Dermis microvascular lymphatic vessel endothelial cell (primary cell): ENCODE results near the gene IFT172. TPM values are rescaled to one million over a fixed set of nuclear protein-coding genes. Genes with fewer than 3 reads are reported as not detected.
"Not testable (repeated sequence)": the region's sequence is repeated elsewhere in the genome, so short reads cannot be mapped to it uniquely, and the experiment has no call there.

Experiments used
- DNase-seq, 2 donors: peaks; one replicate each; pipeline versions ENCODE4 v3.0.0 to v3.0.0-alpha.2; 2010; ENCODE audit warnings: low read depth in 2 of 2
- total RNA-seq: library from RNA; depleted of rRNA; stranded (reverse); fragments of >200 nt; gene quantifications from 2 replicates; pipeline ENCODE4 v1.2.1, GENCODE V29; 2014

IFT172 gene, protein sequence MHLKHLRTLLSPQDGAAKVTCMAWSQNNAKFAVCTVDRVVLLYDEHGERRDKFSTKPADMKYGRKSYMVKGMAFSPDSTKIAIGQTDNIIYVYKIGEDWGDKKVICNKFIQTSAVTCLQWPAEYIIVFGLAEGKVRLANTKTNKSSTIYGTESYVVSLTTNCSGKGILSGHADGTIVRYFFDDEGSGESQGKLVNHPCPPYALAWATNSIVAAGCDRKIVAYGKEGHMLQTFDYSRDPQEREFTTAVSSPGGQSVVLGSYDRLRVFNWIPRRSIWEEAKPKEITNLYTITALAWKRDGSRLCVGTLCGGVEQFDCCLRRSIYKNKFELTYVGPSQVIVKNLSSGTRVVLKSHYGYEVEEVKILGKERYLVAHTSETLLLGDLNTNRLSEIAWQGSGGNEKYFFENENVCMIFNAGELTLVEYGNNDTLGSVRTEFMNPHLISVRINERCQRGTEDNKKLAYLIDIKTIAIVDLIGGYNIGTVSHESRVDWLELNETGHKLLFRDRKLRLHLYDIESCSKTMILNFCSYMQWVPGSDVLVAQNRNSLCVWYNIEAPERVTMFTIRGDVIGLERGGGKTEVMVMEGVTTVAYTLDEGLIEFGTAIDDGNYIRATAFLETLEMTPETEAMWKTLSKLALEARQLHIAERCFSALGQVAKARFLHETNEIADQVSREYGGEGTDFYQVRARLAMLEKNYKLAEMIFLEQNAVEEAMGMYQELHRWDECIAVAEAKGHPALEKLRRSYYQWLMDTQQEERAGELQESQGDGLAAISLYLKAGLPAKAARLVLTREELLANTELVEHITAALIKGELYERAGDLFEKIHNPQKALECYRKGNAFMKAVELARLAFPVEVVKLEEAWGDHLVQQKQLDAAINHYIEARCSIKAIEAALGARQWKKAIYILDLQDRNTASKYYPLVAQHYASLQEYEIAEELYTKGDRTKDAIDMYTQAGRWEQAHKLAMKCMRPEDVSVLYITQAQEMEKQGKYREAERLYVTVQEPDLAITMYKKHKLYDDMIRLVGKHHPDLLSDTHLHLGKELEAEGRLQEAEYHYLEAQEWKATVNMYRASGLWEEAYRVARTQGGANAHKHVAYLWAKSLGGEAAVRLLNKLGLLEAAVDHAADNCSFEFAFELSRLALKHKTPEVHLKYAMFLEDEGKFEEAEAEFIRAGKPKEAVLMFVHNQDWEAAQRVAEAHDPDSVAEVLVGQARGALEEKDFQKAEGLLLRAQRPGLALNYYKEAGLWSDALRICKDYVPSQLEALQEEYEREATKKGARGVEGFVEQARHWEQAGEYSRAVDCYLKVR (N-terminal part only)
- 10.2 and 11.0 TPM in 2 replicates for total RNA-seq

GRCh38 chr2:27489498-27490397 lies at the start of gene IFT172:
IFT172 (minus strand) TSS chr2:27489743; CDS start chr2:27489653, 90 bp downstream.
- DNase-seq, result peak; percentile 98 to 99

GRCh38 chr2:27538839-27539450 lies 49.4 kb upstream of the IFT172 start:
- DNase-seq, result not testable (repeated sequence)

DNA sequence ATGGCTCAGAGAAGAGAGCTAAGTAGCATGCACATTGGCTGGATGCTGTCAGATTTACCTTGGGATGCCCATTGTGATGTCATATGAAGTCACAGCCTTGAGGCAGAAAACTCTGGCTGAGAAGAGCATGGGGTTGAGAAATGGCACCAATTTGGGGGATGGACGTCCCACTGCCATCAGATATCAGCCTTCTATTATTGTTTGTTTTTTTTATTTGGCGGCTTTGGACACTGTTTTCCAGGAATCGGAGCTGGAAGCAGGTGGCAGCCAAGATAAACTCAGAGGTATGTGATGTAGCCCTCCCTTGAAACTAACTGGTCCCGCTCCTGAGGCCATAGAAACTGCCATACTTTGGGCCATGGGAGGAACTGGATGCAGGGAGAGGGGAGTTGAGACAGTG lies 47.7 kb upstream of the IFT172 start:
- DNase-seq, result peak; percentile 31 to 39

DNA sequence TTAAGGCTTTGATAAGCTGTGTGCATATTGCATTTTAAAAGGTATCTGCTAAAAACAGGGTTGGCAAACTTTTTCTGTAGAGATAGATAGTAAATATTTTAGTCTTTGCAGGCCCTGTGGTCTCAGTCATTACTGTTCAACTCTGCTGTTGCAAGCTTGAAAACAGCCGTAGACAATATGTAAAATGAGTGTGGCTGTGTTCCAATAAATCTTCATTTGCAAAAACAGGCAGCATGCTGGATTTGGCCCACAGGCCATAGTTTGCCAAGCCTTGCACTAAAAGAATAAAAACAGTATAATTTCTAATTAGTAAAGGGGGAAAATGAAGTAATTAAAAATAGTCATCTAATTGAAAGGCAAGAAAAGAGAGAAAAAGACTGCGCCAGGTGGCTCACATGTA lies 42.4 kb upstream of the IFT172 start:
- DNase-seq, result no peak

- no peak for DNase-seq
These were observed 37.6 kb upstream of the IFT172 start for GRCh38 chr2:27527182-27527581.

GRCh38 chr2:27522400-27522945 lies 32.9 kb upstream of the IFT172 start:
- no peak for DNase-seq

- no peak for DNase-seq
These were observed 30.8 kb upstream of the IFT172 start for GRCh38 chr2:27520316-27520715.

DNA sequence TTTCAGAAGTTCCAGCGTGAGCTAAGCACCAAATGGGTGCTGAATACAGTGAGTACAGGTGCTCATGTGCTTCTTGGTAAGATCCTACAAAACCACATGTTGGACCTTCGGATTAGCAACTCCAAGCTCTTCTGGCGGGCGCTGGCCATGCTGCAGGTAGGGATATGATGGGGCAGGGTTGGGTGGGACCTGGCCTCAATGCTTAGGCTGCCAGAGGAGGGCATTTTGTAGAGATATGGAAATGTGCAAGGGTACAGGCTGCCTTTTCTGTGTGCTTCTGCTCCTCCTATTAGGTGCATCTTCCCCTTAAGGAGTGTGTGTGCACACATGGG lies 29.2 kb upstream of the IFT172 start:
- no peak for DNase-seq

GRCh38 chr2:27518113-27518781 lies 28.7 kb upstream of the IFT172 start:
- DNase-seq, result no peak

GRCh38 chr2:27509326-27509725 lies 19.8 kb upstream of the IFT172 start:
- DNase-seq, result no peak

- no peak for DNase-seq
These were observed 17.8 kb upstream of the IFT172 start for GRCh38 chr2:27507293-27507692.

DNA sequence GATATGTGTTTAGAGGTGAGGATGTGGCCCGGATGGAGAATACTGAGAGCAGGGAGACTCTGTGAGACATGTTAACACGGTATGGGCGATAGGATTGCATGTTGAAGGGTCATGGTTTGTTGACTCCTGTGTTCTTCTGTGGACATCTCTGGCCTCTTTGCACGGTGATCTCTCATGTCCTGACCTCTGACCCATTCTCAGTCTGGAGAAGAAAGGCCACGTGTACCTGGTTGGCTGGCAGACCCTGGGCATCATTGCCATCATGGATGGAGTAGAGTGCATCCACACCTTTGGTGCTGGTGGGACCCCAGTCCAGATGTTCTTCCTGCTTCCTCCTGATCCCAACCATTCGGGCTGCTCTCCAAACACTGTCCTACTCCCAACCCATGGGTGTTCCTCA lies 17.0 kb upstream of the IFT172 start:
- DNase-seq, result no peak

GRCh38 chr2:27502142-27502541 lies 12.6 kb upstream of the IFT172 start:
- DNase-seq, result no peak

GRCh38 chr2:27501042-27501441 lies 11.5 kb upstream of the IFT172 start:
- DNase-seq, result no peak

DNA sequence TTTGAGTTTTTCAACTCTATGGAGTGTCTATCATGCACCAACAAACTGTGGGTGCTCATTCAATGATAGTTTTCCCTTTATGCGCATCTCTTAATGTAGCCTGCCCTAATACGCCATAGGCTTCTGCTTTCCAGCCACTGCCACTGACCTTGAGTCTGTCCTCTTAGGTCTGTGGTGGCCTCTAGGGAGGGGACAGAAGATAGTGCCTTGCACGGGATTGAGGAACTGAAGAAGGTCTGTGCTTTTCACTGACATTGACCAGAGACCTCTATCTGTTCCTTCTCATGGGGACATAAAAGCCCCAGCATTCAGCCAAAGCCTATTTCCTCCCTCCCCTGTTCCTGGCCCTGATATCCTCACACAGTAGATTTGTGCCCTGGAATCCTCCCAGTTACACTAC lies 9.4 kb upstream of the IFT172 start:
- no peak for DNase-seq

GRCh38 chr2:27497288-27497627 lies 7.7 kb upstream of the IFT172 start:
- no peak for DNase-seq

- DNase-seq, result no peak
These were observed 7.1 kb upstream of the IFT172 start, which contains the start of gene GCKR for GRCh38 chr2:27496357-27497287. GCKR (plus strand) TSS chr2:27496839; CDS start chr2:27496905, 66 bp downstream.

- no peak for DNase-seq
These were observed 6.4 kb upstream of the IFT172 start for GRCh38 chr2:27495840-27496356.
